Motor neuron (in vitro differentiated cells): ENCODE results near the gene HSPBAP1. TPM values are rescaled to one million over a fixed set of nuclear protein-coding genes. Genes with fewer than 3 reads are reported as not detected.

Experiments used
- ATAC-seq, 8 experiments: fragments of 200-7000 bp; cut with Tn5 transposase; replicated peaks in 6 of 8; 2 replicates each; pipeline ENCODE4 v1.8.0; 2021; ENCODE audit warnings: mild to moderate bottlenecking in 8 of 8, moderate library complexity in 8 of 8
- H3K27ac ChIP-seq, 2 donors: fragments of 250-450 bp; sonication (Bioruptor Pico); 2 replicates each; pipeline ENCODE4 v1.9.0; 2021; ENCODE audit warnings: antibody characterized with exemption in 2 of 2, mild to moderate bottlenecking in 2 of 2, moderate library complexity in 1 of 2
- H3K4me1 ChIP-seq, 2 donors: fragments of 250-450 bp; sonication (Bioruptor Pico); replicated peaks in 1 of 2; 2 replicates each; pipeline ENCODE4 v1.6.1; 2021; ENCODE audit warnings: antibody characterized with exemption in 2 of 2, mild to moderate bottlenecking in 2 of 2, moderate library complexity in 1 of 2
- H3K4me3 ChIP-seq, 5 donors: fragments of 250-450 bp; sonication (Bioruptor Pico); 2 replicates each; pipeline ENCODE4 v1.9.0; 2021; ENCODE audit warnings: antibody characterized with exemption in 5 of 5, mild to moderate bottlenecking in 5 of 5, moderate library complexity in 4 of 5
- WGBS, 10 experiments: fragments of 450-650 bp; shearing (Covaris generic); methylation state at CpG; one replicate each; pipeline ENCODE4 v1.0.0; 2022; 5-methylcytosine and 5-hydroxymethylcytosine counted together
- in situ Hi-C, 9 experiments: fragments of 400-800 bp; cut with MboI; loops; one replicate each; pipeline ENCODE4 v1.15.0; 2021; ENCODE audit warnings: low sequenced_read_pairs in 9 of 9, low pct_unique_long_range_greater_than_20kb in 2 of 9; ENCODE audit not compliant: unreplicated experiment in 9 of 9
- total RNA-seq, 8 experiments: library from RNA; unstranded; fragments of 300-600 nt; gene quantifications; 2 replicates each; pipeline versions ENCODE4 v1.2.3 to v1.2.4, GENCODE V29; 2022

The HSPBAP1 gene, protein sequence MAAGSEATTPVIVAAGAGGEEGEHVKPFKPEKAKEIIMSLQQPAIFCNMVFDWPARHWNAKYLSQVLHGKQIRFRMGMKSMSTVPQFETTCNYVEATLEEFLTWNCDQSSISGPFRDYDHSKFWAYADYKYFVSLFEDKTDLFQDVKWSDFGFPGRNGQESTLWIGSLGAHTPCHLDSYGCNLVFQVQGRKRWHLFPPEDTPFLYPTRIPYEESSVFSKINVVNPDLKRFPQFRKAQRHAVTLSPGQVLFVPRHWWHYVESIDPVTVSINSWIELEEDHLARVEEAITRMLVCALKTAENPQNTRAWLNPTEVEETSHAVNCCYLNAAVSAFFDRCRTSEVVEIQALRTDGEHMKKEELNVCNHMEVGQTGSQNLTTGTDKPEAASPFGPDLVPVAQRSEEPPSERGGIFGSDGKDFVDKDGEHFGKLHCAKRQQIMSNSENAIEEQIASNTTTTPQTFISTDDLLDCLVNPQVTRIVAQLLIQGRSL
- 10 to 100 TPM in 3 of 8 experiments, 1 to 10 TPM in 5; 4.3 to 37.5 (median 7.2) TPM for total RNA-seq

- H3K4me1 ChIP-seq, result peaks cover 9 to 13% of the 10 kb centered on the region in 2 donors
- 0 to 2% (median 1%) methylated on average over 4 to 16 of the region's 46 CpGs; no CpG with 5 or more reads in 1 of the 10 experiments for WGBS, 10 experiments
- in situ Hi-C loops, result no loop called here
- ATAC-seq, result peak; percentile 56 to 75 (median 68)
- peak within 1 kb of the TSS; percentile 49 to 99 (median 79) for H3K4me3 ChIP-seq
- no peak within 1 kb of the TSS for H3K27ac ChIP-seq
These were observed at the start of gene HSPBAP1 for GRCh38 chr3:122793568-122794416. TSS of gene HSPBAP1 (minus strand) at chr3:122793831. CDS start at chr3:122793680, 151 bp downstream.

- 71 to 100% (median 90%) methylated on average over 1 to 2 of the region's 2 CpGs; no CpG with 5 or more reads in 1 of the 10 experiments for WGBS, 10 experiments
- no peaks in the 10 kb centered on the region for H3K4me1 ChIP-seq
- in situ Hi-C loops, result no loop called here
- ATAC-seq, result no peak
- no peak overlapping the region for H3K27ac ChIP-seq
- H3K4me3 ChIP-seq, result no peak overlapping the region
These were observed 42.0 kb upstream of the HSPBAP1 start for GRCh38 chr3:122835590-122835989.

GRCh38 chr3:122828281-122828680, 34.6 kb upstream of the HSPBAP1 start:
- ATAC-seq, result no peak
- in situ Hi-C loops, result no loop called here
- WGBS, 10 experiments, result 83 to 100% (median 94%) methylated on average over 1 to 4 of the region's 4 CpGs
- Histone ChIP-seq H3K4me1 (no peaks in the 10 kb centered on the region), H3K4me3 (no peak overlapping the region), H3K27ac (no peak overlapping the region)

DNA sequence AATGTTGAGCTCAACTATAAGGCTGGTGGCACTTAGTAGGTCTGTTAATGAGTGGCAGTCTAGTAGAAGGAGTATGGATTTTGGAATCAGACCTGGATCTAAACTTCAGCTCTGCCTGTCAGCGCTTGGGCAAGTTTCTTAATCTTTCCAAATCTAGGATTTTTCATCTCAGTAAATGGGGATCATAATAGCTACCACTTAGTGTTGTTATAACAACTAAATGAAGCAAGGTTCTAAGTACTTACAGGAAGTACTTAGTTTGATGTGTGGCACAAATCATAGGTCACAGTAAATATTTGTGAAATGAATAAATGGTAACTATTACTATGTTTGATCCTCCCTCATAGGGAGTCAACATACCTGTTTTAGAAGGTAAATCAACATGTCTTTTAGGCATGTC, 32.6 kb upstream of the HSPBAP1 start:
- no peak overlapping the region for H3K4me3 ChIP-seq
- no peak for ATAC-seq
- WGBS, 10 experiments, result 100% methylated on average over 1 of the region's 1 CpG; no CpG with 5 or more reads in 3 of the 10 experiments
- H3K27ac ChIP-seq, result no peak overlapping the region
- no peaks in the 10 kb centered on the region for H3K4me1 ChIP-seq
- in situ Hi-C loops, result no loop called here

GRCh38 chr3:122825460-122825859, 31.8 kb upstream of the HSPBAP1 start:
- in situ Hi-C loops, result no loop called here
- ATAC-seq, result no peak
- Histone ChIP-seq H3K4me3 (no peak overlapping the region), H3K27ac (no peak overlapping the region), H3K4me1 (no peaks in the 10 kb centered on the region)
- 58 to 96% (median 82%) methylated on average over 1 to 4 of the region's 4 CpGs for WGBS, 10 experiments

DNA sequence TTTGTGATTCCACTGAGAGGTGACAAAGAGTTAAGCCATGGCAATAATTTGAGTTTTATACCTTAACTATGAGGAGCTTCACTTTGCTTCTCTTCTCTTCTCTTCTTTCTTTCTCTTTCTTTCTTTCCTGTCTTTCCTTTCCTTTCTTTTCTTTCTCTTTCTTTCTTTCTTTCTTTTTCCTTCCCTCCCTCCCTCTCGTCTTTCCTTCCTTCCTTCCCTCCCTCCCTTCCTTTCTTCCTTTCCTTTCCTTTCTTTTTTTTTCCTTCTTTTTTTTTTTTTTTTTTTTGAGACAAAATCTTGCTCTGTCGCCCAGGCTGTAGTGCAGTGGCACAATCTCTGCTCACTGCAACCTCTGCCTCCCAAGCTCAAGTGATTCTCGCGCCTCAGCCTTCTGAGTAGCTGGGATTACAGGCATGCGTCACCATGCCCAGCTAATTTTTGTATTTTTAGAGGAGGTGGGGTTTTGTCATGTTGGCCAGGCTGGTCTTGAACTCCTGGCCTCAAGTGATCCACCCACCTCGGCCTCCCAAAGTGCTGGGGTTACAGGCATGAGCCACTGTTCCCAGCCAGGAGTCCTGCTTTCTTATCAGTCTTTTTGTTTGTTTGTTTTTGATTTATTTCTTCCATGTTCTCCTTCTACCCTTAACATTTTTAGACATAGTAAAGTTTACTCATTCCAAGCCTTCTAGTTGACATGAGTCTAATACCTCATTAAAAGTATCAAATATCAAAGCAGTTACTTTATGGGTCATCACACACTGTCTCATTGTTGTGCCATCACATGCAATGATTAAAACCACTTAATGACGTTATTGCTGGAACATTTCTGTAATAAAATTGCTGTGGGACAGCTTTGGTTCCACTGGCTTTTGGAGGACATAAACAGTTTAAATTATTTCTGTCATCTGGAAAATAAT, 31.1 kb upstream of the HSPBAP1 start:
- ATAC-seq, result no peak
- WGBS, 10 experiments, result 14 to 91% (median 84%) methylated on average over 1 to 6 of the region's 7 CpGs; no CpG with 5 or more reads in 1 of the 10 experiments

DNA sequence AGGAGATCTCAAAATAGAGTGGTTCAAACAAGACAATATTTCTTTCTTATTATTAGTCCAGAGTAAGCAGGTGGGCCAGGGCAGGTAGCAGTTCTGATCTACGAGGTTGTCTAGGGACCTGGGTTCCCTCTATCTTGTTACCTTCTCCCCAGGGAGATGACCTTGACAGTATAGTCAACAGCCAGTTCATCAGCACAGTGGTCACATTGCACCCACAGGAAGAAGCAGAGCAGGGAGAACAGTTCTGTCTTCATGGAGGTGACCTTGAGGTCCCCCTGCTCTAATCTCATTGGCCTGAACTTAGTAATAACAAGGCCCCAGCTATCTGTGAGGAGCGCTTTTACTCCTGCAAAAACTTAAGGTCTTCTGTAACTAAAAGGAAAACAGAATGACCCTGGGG, 23.0 kb upstream of the HSPBAP1 start:
- Histone ChIP-seq H3K4me3 (no peak overlapping the region), H3K4me1 (no peaks in the 10 kb centered on the region), H3K27ac (no peak overlapping the region)
- ATAC-seq, result no peak
- in situ Hi-C loops, result no loop called here
- WGBS, 10 experiments, result 57 to 100% (median 100%) methylated on average over 1 to 2 of the region's 2 CpGs; no CpG with 5 or more reads in 2 of the 10 experiments

More for the DNA sequence above, 31.1 kb upstream of the HSPBAP1 start:
- Histone ChIP-seq H3K4me3 (no peak overlapping the region), H3K4me1 (no peaks in the 10 kb centered on the region), H3K27ac (no peak overlapping the region)
- in situ Hi-C loops, result no loop called here

GRCh38 chr3:122810734-122811133, 17.1 kb upstream of the HSPBAP1 start:
- in situ Hi-C loops, result no loop called here
- ATAC-seq, result peak in 1 of 8 experiments; percentile 68
- no peak overlapping the region for H3K27ac ChIP-seq
- no peaks in the 10 kb centered on the region for H3K4me1 ChIP-seq
- H3K4me3 ChIP-seq, result no peak overlapping the region

GRCh38 chr3:122803977-122804376, 10.3 kb upstream of the HSPBAP1 start:
- Histone ChIP-seq H3K27ac (no peak overlapping the region), H3K4me1 (no peaks in the 10 kb centered on the region), H3K4me3 (no peak overlapping the region)
- no peak for ATAC-seq
- in situ Hi-C loops, result no loop called here
- 17 to 100% (median 90%) methylated on average over 1 to 2 of the region's 2 CpGs; no CpG with 5 or more reads in 1 of the 10 experiments for WGBS, 10 experiments

DNA sequence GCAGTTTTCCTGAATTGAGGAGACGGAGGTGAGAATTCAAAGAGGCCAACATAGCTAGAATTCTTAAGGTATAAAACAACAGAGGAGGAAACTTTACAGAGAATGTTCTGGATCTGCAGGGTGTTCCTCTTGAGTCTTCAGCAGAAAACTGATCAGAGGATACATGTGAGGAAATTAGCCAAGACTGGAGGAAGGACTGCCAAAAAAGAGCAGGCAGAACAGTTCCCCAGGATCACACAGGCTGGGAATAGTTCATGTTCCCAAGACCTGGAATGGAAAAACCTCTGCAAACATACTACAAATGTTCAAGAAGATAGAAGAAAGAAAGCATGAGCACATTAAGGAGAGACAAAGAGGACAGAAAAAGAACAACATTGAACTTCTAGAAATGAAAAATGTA, 8.7 kb upstream of the HSPBAP1 start:
- 80 to 100% (median 95%) methylated on average over 1 of the region's 1 CpG; no CpG with 5 or more reads in 6 of the 10 experiments for WGBS, 10 experiments
- in situ Hi-C loops, result no loop called here
- no peak overlapping the region for H3K4me3 ChIP-seq
- ATAC-seq, result no peak
- no peak overlapping the region for H3K27ac ChIP-seq
- H3K4me1 ChIP-seq, result no peaks in the 10 kb centered on the region

GRCh38 chr3:122800706-122801237, 7.1 kb upstream of the HSPBAP1 start:
- Histone ChIP-seq H3K4me3 (no peak overlapping the region), H3K4me1 (peaks cover 3 to 7% of the 10 kb centered on the region in 2 donors), H3K27ac (no peak overlapping the region)
- ATAC-seq, result no peak
- in situ Hi-C loops, result no loop called here
- 81 to 100% (median 100%) methylated on average over 1 to 3 of the region's 3 CpGs for WGBS, 10 experiments

- Histone ChIP-seq H3K4me3 (no peak overlapping the region), H3K4me1 (peaks cover 6 to 8% of the 10 kb centered on the region in 2 donors), H3K27ac (no peak overlapping the region)
- WGBS, 10 experiments, result 75 to 100% (median 100%) methylated on average over 1 of the region's 1 CpG; no CpG with 5 or more reads in 1 of the 10 experiments
- in situ Hi-C loops, result no loop called here
- ATAC-seq, result no peak
These were observed 6.4 kb upstream of the HSPBAP1 start for GRCh38 chr3:122800031-122800430.
